ENCODE results near the gene RRP8.

GRCh38 chr11:6588018-6588417 is 15.4 kb downstream of the RRP8 start:
- no peak for TF ChIP-seq POLR2A (IDR thresholded peaks at IDR 0.05)
- TF ChIP-seq, protein P1, sequence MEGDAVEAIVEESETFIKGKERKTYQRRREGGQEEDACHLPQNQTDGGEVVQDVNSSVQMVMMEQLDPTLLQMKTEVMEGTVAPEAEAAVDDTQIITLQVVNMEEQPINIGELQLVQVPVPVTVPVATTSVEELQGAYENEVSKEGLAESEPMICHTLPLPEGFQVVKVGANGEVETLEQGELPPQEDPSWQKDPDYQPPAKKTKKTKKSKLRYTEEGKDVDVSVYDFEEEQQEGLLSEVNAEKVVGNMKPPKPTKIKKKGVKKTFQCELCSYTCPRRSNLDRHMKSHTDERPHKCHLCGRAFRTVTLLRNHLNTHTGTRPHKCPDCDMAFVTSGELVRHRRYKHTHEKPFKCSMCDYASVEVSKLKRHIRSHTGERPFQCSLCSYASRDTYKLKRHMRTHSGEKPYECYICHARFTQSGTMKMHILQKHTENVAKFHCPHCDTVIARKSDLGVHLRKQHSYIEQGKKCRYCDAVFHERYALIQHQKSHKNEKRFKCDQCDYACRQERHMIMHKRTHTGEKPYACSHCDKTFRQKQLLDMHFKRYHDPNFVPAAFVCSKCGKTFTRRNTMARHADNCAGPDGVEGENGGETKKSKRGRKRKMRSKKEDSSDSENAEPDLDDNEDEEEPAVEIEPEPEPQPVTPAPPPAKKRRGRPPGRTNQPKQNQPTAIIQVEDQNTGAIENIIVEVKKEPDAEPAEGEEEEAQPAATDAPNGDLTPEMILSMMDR (IDR thresholded peaks at IDR 0.05), result no peak
